NCI-H1436 treated with DMSO at 0.1 percent for 48 hours (cell line): ENCODE measurements around the gene MAN1B1.

Source experiments
- DNase-seq: peaks from one replicate; lab custom pipeline; 2025; lab: John Stamatoyannopoulos, UW

MAN1B1 gene

DNA sequence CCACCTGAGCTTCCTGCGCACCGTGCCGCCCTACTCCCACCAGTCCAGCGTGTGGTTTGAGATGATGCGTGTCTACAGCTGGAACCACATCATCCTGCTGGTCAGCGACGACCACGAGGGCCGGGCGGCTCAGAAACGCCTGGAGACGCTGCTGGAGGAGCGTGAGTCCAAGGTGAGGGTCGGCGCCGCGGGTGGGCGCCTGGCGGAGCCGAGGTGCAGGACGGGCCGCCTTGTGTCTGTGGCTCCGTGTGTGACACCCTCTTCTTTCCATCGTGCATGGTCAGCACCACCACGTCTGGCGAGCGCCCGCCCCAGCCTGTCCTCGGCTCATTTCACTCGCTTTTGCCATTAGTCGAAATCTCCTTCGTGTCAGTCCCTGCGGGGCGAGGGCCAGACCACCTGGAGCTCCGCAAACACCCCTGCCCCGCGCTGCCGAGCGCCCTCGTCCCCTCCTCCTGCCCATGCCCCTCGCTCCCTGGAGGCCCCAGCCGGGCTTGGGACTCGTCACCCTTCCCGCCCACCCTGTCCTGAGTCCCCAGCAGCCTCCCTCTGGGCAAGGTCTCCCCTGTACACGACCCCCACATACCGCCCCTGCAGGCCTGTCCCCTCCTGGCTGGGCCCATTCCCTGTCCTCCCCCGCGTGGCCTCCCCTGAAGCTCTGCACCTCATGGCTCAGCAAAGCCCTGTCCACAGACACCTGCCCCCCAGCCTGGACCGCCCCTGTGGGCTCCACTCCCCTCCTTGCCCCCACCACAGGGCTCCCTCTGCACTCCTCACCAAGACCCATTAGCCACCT, 59.1 kb downstream of the MAN1B1 start:
- DNase-seq, result no peak

DNA sequence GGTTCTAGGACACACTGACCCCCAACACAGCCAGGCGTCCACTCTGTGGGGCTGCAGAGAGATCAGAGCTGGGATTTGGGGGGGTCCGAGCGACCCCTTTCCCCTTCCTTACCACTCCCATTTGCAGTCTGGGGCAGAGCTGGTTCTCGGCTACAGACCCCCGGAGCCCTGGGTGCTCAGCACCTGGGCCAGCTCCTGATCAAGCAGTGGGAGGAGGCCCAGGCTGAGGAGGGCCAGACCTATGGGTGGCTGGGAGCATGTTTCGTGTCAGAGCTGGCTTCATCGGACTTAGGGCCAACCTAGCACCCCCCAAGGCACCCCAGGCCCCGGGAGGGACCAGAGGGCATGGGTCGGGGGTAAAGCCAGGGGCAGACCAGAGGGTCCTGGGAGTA, 59.7 kb downstream of the MAN1B1 start:
- no peak for DNase-seq

DNA sequence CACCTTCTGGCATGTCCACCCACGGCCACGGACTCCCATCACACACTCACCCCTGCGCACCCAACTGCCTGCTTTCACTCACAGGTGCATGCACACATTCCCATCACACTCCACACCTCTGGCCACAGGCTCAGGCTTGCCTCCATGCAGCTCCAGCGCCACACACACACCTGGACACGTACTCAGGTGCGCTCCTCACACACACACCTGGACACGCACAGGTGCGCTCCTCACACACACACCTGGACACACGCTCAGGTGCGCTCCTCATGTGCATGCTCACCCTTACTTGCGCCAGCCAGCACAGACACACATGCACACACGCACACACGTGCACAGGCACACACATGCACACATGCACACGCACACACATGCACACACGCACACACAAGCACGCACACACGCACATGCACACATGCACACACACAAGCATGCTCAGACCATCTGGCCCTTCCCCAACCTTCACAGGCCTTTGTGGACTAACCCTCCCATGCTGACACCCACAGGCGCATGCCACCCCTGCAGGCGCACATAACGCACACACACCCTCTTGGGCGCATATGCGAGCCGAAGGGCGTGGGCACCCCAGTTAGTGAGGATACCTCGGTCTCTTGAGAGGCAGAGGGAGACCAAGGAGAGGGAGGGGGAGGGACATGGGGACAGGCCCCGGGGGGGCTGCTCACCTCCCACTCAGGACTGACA, 60.5 kb downstream of the MAN1B1 start:
- no peak for DNase-seq

DNA sequence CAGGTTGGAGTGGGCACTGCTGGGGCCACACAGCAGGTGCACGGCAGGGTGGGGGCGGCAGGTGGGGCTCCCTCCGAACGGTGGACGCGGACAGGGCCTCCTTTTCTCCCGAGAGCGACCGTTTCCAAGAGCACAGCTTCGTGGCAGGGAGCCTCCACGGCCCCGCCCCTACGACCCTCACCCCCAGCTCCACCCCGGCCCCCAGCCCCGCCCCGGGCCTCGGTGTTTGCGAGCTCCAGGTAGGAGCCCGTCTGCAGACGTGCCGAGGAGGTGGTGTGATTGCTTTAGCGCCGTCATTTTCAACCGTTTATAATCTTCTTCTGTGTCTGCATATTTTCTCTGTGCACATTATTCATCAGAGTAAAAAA, 61.0 kb downstream of the MAN1B1 start:
- no peak for DNase-seq

DNA sequence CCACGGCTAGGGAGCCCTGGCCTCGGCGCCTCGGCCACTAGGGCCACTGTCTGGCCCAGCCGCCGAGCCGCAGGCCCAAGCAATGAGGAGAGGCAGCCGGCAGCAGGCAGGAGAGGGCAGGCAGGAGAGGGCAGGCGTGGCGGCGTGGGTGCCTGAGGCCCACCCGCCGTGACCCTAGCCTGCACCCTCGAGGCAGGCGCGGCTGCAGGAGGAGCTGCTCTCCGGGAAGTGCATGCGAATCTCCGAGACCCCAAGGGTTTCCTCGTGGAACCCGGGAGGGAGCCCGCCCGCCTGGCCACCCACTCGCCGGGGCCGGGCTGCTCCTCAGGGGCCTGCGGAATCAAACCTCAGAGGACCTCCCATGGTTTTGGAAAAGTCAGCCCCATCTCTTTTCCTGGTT, 61.5 kb downstream of the MAN1B1 start:
- no peak for DNase-seq

DNA sequence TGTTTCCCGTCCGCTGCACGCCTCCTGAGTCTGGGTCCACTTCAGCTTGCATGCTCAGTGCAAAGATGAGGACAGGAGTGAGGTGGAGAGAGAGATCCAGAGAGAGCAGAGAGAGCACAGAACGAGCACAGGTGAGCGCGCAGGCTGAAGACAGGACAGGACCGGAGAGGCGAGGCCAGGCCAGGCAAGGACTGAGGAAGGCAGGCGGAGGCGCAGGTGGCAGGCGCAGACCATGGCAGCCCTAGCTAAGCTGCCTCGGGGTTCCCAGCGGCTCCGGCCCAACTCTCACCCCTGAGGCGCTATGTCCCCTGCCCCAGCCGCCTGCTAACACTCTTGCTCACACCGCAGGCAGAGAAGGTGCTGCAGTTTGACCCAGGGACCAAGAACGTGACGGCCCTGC, 61.9 kb downstream of the MAN1B1 start:
- no peak for DNase-seq

DNA sequence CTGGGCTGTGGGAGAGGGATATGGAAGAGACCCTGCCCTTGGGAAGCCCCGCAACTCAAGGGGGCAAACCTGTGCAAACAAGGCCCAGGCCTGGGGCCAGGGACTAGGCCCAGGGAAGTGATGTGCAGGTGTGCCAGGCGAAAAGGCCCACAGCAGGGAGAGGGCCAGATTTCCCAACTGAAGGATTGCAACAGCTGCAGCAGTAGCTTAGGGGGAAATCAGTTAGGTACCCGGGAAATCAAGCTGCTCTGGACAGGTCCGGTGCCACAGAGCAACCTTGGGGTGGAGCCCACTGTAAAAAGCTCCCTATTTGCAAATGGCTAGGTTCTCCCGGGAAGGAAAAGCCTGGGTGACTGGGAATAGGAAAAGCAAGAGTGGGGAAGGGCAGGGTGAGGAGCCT, 62.6 kb downstream of the MAN1B1 start:
- DNase-seq, result no peak

DNA sequence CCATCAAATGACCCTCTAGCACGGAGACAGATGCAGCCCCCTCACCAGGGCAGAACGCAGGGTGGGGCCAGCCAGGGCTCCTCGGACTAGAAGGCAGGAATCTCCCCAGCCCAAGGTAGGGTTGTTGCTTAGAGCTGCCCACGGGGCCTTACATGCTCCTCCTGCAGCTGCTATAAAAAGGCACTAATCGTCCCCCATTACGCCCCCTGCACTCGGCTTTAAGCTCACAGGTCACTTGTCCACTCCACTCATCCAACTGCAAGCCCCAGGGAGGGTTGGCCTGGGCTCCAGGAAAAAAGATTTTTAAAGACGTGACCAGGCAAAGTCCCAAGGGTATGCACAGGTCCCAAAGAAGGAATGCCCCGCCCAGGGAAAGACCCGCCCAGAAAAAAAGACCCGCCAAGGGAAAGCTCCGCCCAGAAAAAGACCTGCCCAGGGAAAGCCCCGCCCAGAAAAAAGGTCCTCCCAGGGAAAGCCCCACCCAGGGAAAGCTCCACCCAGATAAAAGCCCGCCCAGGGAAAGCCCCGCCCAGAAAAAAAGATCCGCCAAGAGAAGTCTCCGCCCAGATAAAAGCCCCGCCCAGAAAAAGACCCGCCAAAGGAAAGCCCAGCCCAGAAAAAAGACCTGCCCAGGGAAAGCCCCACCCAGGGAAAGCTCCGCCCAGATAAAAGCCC, 63.3 kb downstream of the MAN1B1 start:
- peak; percentile 75 for DNase-seq

DNA sequence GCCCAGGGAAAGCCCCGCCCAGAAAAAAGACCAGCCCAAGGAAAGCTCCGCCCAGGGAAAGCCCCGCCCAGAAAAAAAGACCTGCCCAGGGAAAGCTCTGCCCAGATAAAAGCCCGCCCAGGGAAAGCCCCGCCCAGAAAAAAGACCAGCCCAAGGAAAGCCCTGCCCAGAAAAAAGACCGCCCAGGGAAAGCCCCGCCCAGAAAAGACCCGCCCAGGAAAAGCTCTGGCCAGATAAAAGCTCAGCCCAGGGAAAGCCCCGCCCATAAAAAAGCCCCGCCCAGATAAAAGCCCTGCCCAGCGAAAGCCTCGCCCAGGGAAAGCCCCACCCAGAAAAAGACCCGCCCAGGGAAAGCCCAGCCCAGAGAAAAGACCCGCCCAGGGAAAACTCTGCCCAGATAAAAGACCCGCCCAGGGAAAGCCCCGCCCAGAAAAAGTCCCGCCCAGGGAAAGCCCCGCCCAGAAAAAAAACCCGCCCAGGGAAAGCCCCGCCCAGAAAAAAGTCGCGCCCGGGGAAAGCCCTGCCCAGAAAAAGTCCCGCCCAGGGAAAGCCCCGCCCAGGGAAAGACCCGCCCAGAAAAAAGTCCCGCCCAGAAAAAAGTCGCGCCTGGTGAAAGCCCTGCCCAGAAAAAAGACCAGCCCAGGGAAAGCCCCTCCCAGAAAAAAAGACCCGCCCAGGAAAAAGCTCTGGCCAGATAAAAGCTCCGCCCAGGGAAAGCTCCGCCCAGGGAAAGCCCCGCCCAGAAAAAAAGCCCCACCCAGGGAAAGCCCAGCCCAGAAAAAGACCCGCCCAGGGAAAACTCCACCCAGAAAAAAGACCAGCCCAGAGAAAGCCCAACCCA, 64.1 kb downstream of the MAN1B1 start:
- DNase-seq, result peak; percentile 75

DNA sequence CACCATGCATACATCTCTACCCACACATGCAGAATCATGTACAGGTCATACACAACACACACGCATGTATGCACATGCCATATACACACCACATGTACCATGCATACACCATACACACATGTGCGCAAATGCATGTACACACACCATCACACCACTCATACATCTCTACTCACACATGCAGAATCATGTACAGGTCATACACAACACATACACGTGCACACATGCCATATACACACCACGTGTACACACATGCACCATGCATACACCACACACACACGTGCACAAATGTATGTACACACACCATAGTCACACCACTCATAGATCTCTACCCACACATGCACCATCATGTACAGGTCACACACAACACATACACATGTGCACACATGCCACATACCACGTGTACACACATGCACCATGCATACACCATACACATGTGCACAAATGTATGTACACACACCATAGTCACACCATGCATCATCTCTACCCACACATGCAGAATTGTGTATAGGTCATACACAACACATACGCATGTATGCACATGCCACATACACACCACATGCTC, 66.1 kb downstream of the MAN1B1 start:
- no peak for DNase-seq

DNA sequence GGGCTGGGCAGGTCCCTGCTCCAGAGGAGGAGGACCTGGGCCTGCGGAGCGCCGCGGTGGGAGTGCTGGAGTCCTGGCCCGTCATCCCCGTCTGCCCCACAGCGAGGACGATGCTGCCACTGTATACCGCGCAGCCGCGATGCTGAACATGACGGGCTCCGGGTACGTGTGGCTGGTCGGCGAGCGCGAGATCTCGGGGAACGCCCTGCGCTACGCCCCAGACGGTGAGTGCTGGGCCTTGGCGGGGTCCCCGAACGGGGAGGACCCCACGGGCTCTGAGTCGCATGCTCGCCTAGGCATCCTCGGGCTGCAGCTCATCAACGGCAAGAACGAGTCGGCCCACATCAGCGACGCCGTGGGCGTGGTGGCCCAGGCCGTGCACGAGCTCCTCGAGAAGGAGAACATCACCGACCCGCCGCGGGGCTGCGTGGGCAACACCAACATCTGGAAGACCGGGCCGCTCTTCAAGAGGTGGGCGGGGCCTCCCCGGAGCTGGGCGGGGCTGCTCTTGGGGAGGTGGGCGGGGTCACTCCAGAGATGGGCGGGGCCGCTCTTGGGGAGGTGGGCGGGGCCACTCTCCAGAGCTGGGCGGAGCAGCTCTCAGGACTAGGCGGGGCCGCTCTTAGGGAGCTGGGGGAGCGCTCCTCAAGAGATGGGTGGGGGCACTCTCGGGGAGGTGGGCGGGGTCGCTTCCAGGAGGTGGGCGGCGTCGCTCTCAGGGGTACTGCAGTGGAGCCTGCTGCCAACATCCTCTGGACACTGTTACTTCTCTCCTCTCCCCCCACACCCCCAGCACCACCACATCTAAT, 70.0 kb downstream of the MAN1B1 start:
- no peak for DNase-seq

DNA sequence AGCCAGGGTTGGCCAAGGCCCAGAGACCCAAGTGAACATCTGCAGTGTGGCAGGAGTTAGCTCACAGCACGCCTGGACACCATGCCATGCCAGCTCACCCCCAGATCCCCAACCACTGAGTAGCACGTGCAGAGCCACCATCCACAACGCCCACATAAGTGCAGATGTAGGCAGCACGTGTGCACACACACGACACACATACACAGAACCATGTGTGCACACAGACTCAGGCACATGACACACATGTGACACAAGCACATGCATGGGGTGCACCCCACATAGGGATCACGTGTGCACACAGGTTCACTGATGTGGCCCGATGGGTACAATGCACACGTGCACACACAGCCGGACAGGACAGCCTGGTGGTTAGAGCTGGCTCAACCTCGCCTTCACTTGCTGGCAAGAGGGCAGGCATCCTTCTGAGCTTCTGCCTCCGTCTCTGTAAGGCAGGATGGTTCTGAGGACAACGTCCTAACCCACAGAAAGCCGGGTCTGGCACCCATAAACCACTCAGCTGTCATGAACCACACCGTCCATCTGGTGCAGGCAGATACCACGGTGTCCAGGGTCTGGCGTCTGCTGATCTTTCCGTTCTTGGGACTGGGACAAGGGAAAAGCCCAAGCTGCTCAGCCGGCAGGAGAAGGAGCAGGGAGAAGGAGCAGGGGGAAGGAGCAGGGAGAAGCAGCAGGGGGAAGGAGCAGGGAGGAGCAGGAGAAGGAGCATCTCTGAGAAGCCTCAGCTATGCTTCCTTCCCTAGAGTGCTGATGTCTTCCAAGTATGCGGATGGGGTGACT, 71.0 kb downstream of the MAN1B1 start:
- DNase-seq, result no peak

DNA sequence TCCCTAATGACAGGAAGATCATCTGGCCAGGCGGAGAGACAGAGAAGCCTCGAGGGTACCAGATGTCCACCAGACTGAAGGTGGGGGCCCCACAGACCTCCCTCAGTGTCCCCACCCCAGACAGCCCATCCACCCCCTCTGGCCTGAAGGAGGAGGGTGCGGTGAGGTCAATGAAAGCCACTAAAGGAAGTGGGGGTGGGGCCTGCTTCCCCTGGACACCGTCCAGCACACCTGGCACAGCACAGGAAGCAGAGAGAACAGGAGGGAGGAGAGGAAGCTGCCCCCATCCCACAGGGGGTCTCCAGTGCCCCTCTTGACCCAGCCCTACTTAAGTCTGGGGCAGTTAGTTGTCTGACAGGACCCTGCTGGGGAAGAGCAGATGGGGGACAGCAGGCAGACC, 71.8 kb downstream of the MAN1B1 start:
- DNase-seq, result no peak
